Right renal pelvis (tissue), 4 donors: ENCODE measurements around the gene UBE2S. TPM values are rescaled to one million over a fixed set of nuclear protein-coding genes. Genes with fewer than 3 reads are reported as not detected.
"Not testable (repeated sequence)": the region's sequence is repeated elsewhere in the genome, so short reads cannot be mapped to it uniquely, and the experiment has no call there.

Experiments used
- DNase-seq, 4 donors: peaks; one replicate each; pipeline ENCODE4 v3.0.0-alpha.2; 2013; ENCODE audit warnings: low read depth in 4 of 4, low spot score in 3 of 4, missing footprints in 1 of 4
- polyA plus RNA-seq, 4 donors: library from polyadenylated mRNA; unstranded; fragments of 120-200 nt; gene quantifications; one replicate each; pipeline ENCODE4 v1.2.1, GENCODE V29; 2013; ENCODE audit not compliant: insufficient read length in 4 of 4

UBE2S gene
- polyA plus RNA-seq, 4 donors: 42.6 to 69.0 (median 48.9) TPM

DNA sequence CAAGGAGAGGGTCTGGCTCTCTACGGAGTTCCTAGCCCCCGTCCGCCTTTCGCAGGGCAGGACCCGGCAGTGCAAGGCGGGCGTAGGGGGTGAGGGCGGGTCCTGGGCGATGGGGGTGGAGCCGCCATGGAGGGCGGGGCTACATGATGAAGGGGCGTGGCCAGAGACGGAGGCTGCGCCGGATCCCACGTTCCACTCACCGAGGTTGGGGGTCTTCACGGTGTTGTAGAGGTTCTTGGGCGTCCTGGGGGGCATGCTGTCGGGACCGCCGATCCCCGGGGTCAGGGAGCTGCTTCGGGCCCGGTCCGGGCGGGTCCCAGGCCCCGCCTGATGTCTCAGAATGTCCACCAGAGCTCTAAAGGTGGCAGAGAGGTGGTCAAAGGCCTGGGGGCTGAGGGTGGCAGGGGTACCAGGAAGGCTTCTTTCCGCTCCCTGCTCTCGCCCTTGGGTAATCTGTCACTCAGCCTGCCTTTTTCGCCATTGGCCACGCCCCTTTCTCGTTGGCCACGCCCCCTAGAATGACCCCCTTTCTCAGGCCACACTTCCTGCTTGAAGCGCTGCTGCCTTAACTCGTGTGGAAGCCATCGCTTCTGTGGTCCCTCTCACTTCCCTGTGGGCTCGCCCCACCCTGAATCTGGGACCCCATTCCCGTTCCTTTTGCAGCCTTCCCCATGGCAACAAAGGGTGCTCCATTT, 33.0 kb upstream of the UBE2S start:
- no peak for DNase-seq

- no peak for DNase-seq
Measured at GRCh38 chr19:55439052-55439451, 31.5 kb upstream of the UBE2S start.

- DNase-seq: no peak
Measured at GRCh38 chr19:55437410-55437809, 29.8 kb upstream of the UBE2S start.

DNA sequence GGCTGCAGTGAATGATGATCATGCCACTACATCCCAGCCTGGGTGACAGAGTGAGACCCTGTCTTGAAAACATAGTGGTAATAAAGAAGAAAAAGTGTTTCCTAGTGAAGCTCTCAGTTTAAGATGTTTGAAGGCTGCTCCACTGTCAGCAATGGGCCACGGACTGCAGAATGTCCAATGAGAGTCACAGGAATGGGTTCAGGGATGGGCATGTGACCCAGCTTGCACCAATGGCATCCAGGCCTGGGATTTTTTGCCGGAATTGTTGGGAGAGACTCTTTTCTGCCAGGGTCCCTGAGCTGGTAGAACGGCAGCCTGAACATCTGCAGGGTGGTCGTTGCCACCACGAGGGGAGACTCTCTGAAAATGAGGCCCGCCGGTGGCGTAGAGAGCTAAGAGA, 29.3 kb upstream of the UBE2S start:
- DNase-seq: no peak

- DNase-seq: no peak
Measured at GRCh38 chr19:55435020-55435419, 27.4 kb upstream of the UBE2S start.

DNA sequence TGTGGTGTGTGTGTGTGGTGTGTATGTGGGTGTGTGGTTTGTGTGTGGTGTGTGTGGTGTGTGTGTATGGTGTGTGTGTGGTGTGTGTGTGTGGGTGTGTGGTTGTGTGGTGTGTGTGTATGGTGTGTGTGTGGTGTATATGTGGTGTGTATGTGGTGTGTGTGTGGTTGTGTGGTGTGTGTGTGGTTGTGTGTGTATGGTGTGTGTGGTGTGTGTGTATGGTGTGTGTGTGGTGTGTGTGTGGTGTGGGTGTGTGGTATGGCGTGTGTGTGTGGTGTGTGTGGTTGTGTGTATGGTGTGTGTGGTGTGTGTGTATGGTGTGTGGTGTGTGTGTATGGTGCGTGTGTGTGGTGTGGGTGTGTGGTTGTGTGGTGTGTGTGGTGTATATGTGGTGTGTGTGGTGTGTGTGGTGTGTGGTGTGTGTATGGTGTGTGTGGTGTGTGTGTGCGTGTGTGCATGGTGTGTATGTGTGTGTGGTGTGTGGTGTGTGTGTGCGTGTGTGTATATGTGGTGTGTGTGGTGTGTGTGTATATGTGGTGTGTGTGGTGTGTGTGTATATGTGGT, 26.9 kb upstream of the UBE2S start:
- DNase-seq: no peak

- DNase-seq: no peak
Measured at GRCh38 chr19:55433292-55433691, 25.7 kb upstream of the UBE2S start.

GRCh38 chr19:55432241-55432959, 24.8 kb upstream of the UBE2S start:
- DNase-seq: no peak

DNA sequence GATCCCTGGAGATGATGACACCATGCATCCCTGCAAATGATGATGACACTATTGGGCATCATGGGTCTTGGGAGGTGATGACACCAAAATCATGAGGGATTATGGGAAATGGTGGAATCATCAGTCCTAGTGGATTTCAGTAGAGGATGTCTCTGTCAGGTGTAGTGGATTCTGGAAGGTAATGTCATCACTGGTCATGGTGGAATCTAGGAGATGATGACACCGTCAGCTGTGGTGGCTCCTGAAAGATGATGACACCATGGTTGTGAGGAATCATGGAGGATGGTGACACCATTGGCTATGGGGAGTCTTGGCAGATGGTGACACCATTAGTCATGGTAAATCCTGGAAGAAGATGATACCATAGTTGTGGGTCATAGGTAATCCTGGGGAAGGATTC, 23.6 kb upstream of the UBE2S start:
- DNase-seq: no peak

GRCh38 chr19:55426042-55426441, 18.5 kb upstream of the UBE2S start:
- no peak for DNase-seq

GRCh38 chr19:55424518-55424917, 16.9 kb upstream of the UBE2S start:
- DNase-seq: no peak

GRCh38 chr19:55423225-55424005, 15.8 kb upstream of the UBE2S start:
- no peak for DNase-seq

DNA sequence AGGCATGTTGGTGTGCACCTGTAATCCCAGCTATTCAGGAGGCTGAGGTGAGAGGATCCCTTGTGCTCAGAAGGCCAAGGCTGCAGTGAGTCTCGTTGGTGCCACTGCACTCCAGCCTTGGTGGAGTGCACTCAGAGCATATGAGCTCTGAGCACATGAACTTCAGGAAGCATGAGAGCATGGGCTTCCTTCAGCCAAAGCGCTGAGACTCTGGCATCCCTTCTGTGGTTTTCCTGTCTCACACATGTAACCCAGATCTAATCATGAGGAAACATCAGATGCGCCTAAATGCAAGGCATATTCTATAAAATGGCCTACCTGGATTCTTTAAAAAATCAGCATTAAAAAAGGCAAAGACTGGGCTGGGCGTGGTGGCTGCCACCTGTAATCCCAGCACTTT, 13.7 kb upstream of the UBE2S start:
- not testable (repeated sequence) for DNase-seq

DNA sequence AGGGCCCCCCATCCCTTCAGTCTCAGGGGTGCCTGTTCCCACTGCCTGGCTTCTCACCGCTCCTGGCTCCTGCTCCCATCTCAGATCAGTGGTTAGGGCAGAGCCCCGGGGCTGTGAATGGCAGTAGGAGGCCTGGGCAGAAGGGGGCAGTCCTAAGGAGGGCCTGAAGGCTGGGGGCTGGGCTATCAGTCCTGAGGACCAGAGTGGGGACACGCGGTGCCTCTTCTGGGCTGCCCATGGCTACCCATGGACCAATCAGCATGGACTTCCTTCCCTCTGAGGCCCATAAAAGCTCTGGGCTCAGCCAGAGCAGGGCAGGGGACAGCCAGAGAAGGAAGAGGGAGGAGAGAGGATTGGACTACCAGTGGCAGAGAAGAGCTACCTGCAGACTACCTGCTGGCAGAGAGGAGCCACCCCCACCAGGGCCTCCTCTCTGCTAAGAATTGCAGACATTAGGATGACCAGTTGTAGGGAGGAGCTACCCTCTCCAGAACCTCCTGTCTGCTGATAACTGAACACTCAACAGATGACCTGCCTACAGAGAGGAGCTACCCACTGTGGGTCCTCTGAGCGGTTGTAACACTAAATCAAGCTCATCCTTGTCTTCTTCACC, 12.1 kb upstream of the UBE2S start:
- no peak for DNase-seq

GRCh38 chr19:55419103-55419502, 11.5 kb upstream of the UBE2S start:
- DNase-seq: no peak

GRCh38 chr19:55418185-55418584, 10.6 kb upstream of the UBE2S start:
- DNase-seq: peak; percentile 59 to 68 (median 68)

DNA sequence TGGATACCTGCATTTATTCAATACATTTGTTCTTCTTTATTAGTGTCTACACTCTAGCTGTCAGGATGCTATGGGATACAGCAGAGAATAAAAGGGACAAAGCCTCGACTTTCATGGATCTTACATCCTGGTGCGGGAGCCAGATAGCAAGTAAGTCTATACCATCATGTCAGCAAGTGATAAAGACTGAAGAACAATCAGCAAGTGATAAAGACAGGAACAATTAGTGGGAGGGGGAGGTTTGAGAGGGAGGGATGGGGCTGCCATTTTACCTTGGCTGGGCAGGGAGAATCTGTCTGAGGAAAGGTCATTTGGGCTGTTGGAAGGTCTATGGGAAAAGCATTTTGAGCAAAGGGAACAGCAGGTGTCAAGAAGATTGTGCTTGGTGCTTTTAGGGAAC, 2.6 kb upstream of the UBE2S start:
- DNase-seq: no peak

- DNase-seq: not testable (repeated sequence)
Measured at GRCh38 chr19:55409179-55409578, 1.6 kb upstream of the UBE2S start.

GRCh38 chr19:55408533-55408872, 915 bp upstream of the UBE2S start:
- no peak for DNase-seq

DNA sequence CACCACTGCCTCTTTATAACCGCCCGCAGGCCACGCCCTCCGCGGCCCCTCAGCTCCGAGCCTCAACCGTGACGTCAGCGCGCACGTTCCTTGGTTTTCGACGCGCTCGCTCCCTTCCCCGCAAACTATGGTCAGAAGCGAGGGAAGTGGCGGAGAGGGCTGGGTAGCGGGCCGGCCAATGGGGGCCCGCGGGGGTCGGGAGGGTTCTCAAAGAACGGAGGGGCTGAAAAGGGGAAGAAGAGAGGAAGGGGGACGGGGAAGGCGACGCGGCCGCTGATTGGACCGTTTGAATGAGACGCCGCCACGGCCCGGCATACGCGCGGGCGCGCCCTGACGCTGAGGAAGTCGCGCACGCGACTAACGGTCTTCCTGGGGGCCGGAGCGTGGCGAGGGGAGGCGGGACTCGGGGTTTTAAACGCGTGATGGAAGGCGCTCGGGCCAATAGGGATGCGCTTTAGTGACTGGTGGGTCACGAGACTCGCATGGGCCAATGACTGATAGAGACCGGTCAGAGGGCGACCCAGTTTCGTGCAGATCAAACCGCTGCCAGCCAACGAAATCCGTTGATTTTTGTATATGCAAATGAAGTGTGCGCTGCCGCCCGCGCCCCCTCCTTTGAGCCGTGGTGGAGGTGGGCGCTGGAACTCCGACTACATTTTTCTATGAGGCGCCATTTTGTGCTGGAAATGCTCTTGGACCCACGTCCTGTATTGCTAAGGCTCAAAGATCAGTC, 378 bp upstream of the UBE2S start:
- peak; percentile 95 to 99 (median 98) for DNase-seq
